GM15510 (cell line): Measurements from ENCODE around the gene MRPS27.

Experiments used
- POLR2A ChIP-seq: IDR thresholded peaks from 3 replicates; pipeline ENCODE4 v1.6.1; 2011; ENCODE audit warnings: borderline replicate concordance; ENCODE audit not compliant: insufficient read length; ENCODE audit errors: extremely low read depth

Gene MRPS27

GRCh38 chr5:72265032-72265877 is 54.8 kb downstream of the MRPS27 start:
- no peak for TF ChIP-seq POLR2A

- TF ChIP-seq POLR2A: no peak
Observed at GRCh38 chr5:72256536-72256935, 63.5 kb downstream of the MRPS27 start.

DNA sequence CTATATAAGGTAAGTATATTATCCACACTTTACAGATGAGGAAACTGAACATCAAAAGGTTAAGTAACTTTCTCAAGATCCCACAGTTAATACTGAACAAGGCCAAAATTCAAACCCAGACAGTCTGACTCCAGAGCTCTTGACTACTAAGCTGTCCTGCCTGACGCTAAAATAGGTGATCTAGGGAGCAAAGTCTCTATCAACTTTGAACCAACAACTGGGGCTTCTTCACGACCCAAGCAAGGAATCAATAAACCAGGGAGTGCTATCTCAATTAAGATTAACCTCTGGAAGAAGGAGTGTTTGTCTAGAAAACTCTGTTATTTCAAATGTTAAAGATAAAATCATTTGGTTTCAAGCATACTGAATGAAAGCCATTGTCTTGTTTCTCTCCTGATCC is 64.4 kb downstream of the MRPS27 start:
- TF ChIP-seq POLR2A: no peak

DNA sequence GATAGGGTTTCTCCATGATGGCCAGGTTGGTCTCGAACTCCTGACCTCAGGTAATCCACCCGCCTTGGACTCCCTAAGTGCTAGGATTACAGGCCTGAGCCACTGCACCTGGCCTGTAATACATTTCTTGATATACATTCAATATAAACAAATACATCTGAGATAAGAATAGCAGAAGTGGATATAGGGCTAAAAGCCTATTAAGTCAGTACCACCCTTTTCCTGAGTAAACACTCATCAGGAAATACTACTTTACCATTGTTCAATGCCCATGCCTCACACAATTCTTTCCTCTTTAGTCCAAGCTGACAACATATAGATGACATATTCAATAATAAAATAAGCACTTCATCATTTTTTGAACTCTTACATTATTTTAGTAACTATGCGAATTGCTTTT is 64.8 kb downstream of the MRPS27 start:
- TF ChIP-seq POLR2A: no peak

GRCh38 chr5:72252574-72253155 is 67.4 kb downstream of the MRPS27 start:
- no peak for TF ChIP-seq POLR2A

DNA sequence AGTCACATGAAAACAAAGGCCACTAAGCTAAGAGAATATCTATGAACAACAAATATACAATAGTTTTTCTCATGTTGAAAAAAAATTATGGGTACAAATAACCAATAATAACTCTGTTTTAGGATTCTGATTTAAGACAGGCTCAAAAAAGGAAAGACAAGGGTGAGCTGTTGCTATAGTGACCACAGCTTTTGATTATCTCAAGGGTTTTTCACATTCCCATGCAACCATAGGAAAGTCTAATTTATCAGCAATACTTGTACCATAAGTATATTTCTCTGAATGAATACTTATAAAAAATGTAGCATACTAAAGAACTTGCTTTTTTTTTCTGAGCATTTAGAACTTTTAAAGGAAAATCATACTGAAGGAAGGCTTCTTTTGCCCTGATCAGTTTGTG is 68.0 kb downstream of the MRPS27 start:
- no peak for TF ChIP-seq POLR2A

DNA sequence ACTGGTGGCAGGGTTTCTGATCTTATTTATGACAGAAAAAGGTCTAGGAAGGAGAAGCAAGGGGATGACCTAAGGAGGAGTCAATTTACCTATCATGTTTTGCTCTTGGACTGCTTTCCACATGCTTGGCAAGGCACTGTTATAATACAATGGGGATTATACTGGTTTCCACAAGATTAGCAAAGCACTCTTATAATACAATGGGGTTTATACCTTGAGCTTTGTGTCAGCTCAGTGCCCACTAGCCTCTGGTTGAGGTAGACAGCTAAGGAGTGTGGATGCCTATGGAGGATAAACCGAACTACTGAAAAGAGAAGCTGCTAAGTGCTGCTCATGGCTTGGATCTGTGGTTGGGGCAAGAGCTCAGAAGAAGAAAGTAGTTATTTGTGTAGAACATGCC is 68.7 kb downstream of the MRPS27 start:
- no peak for TF ChIP-seq POLR2A

DNA sequence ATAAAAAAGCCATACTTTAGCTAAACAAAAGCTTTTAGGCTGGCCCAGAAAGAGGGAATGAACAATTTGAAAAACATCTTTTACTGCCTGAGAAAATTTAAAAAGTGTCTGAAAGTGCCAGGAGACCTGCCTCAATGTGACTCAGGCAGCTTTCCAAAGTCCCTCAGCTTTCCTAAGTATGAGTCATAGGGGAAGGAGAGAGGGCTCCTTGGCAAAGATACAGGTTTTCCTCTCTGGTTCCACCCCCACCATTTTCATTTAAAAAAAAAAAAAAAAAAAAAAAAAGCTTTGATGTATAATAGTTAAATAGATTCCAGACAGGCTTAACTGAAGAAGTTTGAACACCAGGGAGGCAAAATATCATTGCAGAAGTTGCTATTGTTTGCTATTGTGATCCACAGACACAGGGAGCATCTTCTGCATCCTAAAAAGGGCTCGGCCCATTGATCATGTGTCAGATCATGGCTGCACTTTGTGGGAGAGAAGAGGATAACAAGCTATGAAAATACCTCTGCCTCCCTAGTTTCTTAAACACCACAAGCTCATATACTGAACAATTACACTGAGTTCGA is 71.5 kb downstream of the MRPS27 start:
- no peak for TF ChIP-seq POLR2A

DNA sequence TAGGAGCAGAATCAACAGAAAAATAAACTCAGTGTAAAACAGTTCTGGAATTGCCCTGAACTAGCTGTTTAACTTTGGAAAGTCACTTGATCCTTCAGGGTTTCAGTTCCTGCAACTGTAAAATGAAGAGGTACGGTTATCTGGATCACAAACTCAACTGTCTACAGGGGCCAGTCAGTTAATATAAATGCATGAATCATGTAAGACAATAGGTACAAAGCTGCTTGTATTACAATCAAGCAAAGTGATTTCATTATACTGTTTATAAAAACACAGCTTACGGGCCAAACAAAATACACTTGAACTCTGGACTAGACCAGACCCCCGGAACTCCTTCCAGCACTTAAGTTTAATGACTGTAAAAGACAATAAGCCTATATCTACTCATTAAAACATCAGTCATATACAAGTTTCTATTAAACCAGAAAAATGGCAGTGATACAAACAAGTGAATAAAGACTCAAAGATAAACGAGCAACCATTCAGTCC is 73.0 kb downstream of the MRPS27 start:
- TF ChIP-seq POLR2A: no peak

- TF ChIP-seq POLR2A: no peak
Observed at GRCh38 chr5:72245951-72246532, 74.0 kb downstream of the MRPS27 start.

DNA sequence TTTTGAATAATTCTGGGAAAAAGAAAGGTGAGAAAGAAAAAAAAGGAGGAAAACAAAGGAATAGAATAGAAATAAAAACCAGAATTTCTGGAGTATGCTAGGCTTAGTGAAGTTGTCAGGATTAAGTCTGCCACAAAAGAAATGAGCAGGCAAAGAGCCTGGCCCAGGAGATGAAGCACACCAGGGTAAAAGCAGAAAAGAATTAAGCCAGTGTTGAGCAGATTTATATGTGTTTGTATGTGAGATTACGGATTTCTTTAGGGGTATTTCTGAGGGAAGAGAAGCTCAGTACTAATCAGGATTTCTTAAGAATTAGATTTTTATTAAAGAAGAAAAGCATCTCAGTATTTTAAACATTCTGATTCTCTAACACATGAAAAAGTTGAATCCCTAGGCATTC is 74.5 kb downstream of the MRPS27 start:
- TF ChIP-seq POLR2A: no peak

- no peak for TF ChIP-seq POLR2A
Observed at GRCh38 chr5:72244862-72245371, 75.1 kb downstream of the MRPS27 start.

DNA sequence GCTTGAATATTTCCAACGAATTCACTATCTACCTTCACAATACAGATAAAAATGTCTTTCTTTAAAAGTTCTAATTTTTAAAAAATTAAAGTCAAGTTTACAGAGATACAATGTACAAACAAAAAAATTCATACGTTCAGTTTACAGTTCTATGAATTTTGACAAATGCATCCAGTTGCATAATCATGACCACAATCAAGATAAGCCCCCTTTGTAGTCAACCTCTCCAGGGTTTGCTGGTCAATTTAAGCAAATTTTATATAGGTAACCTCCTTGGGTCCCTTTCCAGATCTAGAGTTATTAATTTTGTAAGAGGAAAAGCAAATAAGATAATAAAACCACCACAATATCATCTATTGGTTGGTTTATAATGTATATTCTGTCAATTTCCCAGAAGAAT is 76.3 kb downstream of the MRPS27 start:
- TF ChIP-seq POLR2A: no peak

GRCh38 chr5:72242796-72243475 is 77.1 kb downstream of the MRPS27 start:
- no peak for TF ChIP-seq POLR2A
